ENCODE measurements around the gene RNF152. TPM values are rescaled to one million over a fixed set of nuclear protein-coding genes. Genes with fewer than 3 reads are reported as not detected.

The RNF152 gene
- total RNA-seq, 1 donor from 2014 or later = 24.1 TPM

- Histone ChIP-seq H3K9me3 (ENCODE audit: low read depth) (no peaks in the 10 kb centered on the region), H3K27ac (no peak overlapping the region), H3K79me2 (ENCODE audit: low read depth) (peaks cover 59% of the 10 kb centered on the region), H3F3A (ENCODE audit: low read depth) (no peaks in the 10 kb centered on the region), H3K4me2 (no peak overlapping the region), H3K27me3 (no peaks in the 10 kb centered on the region), H3K4me3 (no peak overlapping the region), H3K4me1 (no peaks in the 10 kb centered on the region), H3K9ac (no peak overlapping the region), H4K20me1 (ENCODE audit: low read depth) (no peaks in the 10 kb centered on the region), H3K36me3 (no peaks in the 10 kb centered on the region), H2AFZ (replicated peaks) (no peak overlapping the region)
- DNase-seq (ENCODE audit: low spot score) = no peak
- peaks cover 7% of the 10 kb centered on the region for H3K4me1 Mint-ChIP-seq
- peaks cover 68% of the 10 kb centered on the region for H3K36me3 Mint-ChIP-seq
- no peaks in the 10 kb centered on the region for H3K27me3 Mint-ChIP-seq (ENCODE audit: insufficient read depth, low read depth)
- no peak overlapping the region for H3K27ac Mint-ChIP-seq
- no peak overlapping the region for H3K4me3 Mint-ChIP-seq
- peaks cover 17% of the 10 kb centered on the region for H3K9me3 Mint-ChIP-seq
- TF ChIP-seq CTCF (IDR thresholded peaks at IDR 0.05) (no peak), EZH2 (IDR thresholded peaks at IDR 0.05) (no peak), EZH2phosphoT487 (IDR thresholded peaks at IDR 0.05) (no peak)
Measured at GRCh38 chr18:61845197-61845596, 47.6 kb downstream of the RNF152 start.

GRCh38 chr18:61844726-61845125 is 48.1 kb downstream of the RNF152 start:
- H3K4me3 Mint-ChIP-seq = no peak overlapping the region
- Histone ChIP-seq H3F3A (ENCODE audit: low read depth) (no peaks in the 10 kb centered on the region), H3K9ac (no peak overlapping the region), H4K20me1 (ENCODE audit: low read depth) (no peaks in the 10 kb centered on the region), H3K36me3 (no peaks in the 10 kb centered on the region), H2AFZ (replicated peaks) (no peak overlapping the region), H3K9me3 (ENCODE audit: low read depth) (no peaks in the 10 kb centered on the region), H3K27ac (no peak overlapping the region), H3K4me3 (no peak overlapping the region), H3K4me1 (no peaks in the 10 kb centered on the region), H3K4me2 (no peak overlapping the region), H3K27me3 (no peaks in the 10 kb centered on the region), H3K79me2 (ENCODE audit: low read depth) (peaks cover 54% of the 10 kb centered on the region)
- H3K27ac Mint-ChIP-seq = no peak overlapping the region
- no peak for DNase-seq (ENCODE audit: low spot score)
- TF ChIP-seq CTCF (IDR thresholded peaks at IDR 0.05) (no peak), EZH2 (IDR thresholded peaks at IDR 0.05) (no peak), EZH2phosphoT487 (IDR thresholded peaks at IDR 0.05) (no peak)
- H3K36me3 Mint-ChIP-seq = peaks cover 63% of the 10 kb centered on the region
- H3K27me3 Mint-ChIP-seq (ENCODE audit: insufficient read depth, low read depth) = no peaks in the 10 kb centered on the region
- H3K4me1 Mint-ChIP-seq = peaks cover 7% of the 10 kb centered on the region
- peaks cover 17% of the 10 kb centered on the region for H3K9me3 Mint-ChIP-seq

GRCh38 chr18:61842146-61842545 is 50.7 kb downstream of the RNF152 start:
- no peaks in the 10 kb centered on the region for H3F3A ChIP-seq (ENCODE audit: low read depth)
- H3K36me3 Mint-ChIP-seq = peaks cover 75% of the 10 kb centered on the region
- no peaks in the 10 kb centered on the region for H3K4me1 ChIP-seq
- peaks cover 58% of the 10 kb centered on the region for H3K79me2 ChIP-seq (ENCODE audit: low read depth)
- H3K4me1 Mint-ChIP-seq = peaks cover 7% of the 10 kb centered on the region
- TF ChIP-seq CTCF (IDR thresholded peaks at IDR 0.05) (no peak), EZH2phosphoT487 (IDR thresholded peaks at IDR 0.05) (no peak), EZH2 (IDR thresholded peaks at IDR 0.05) (no peak)
- no peak overlapping the region for H2AFZ ChIP-seq (replicated peaks)
- H3K36me3 ChIP-seq = no peaks in the 10 kb centered on the region
- H3K9me3 ChIP-seq (ENCODE audit: low read depth) = no peaks in the 10 kb centered on the region
- H3K9me3 Mint-ChIP-seq = peaks cover 34% of the 10 kb centered on the region
- no peak for DNase-seq (ENCODE audit: low spot score)
- no peak overlapping the region for H3K27ac ChIP-seq
- no peak overlapping the region for H3K27ac Mint-ChIP-seq
- H3K4me3 Mint-ChIP-seq = no peak overlapping the region
- no peak overlapping the region for H3K9ac ChIP-seq
- no peaks in the 10 kb centered on the region for H4K20me1 ChIP-seq (ENCODE audit: low read depth)
- no peaks in the 10 kb centered on the region for H3K27me3 Mint-ChIP-seq (ENCODE audit: insufficient read depth, low read depth)
- H3K4me2 ChIP-seq = no peak overlapping the region
- H3K27me3 ChIP-seq = no peaks in the 10 kb centered on the region
- no peak overlapping the region for H3K4me3 ChIP-seq
